ENCODE data around the gene STK10. TPM values are rescaled to one million over a fixed set of nuclear protein-coding genes. Genes with fewer than 3 reads are reported as not detected.
A peak's percentile ranks its signal among the peaks of the same experiment; 100 is the strongest.

The STK10 gene
- total RNA-seq, 1 donor from 2014 or later, result 32.3 TPM

DNA sequence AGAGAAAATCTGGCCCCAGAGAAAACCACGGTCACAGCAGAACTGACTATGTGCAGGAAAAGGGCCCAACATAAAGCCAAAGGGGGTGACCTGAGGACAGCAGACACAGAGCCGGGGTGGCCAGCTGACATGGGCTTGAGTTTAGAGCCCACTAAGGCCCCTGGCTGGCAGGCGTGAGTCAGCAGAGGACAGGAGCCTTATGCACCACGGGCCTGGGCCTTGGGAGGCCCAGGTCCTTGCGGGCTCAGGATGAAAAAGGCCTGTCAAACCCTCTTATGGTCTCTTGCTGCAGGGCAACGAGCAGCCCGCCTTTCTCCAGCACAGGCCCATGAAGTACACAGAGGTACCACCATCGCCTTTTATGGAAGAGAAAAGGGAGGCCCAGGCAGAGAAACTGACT is 19.7 kb downstream of the STK10 start:
- Mint-ChIP-seq H3K9me3 (no peaks in the 10 kb centered on the region), H3K4me1 (peaks cover 60% of the 10 kb centered on the region), H3K36me3 (ENCODE audit: low read depth) (peaks cover 5% of the 10 kb centered on the region), H3K27me3 (ENCODE audit: low read depth) (no peaks in the 10 kb centered on the region), H3K27ac (ENCODE audit: unreplicated experiment) (no peak overlapping the region), H3K4me3 (no peak overlapping the region)
- TF ChIP-seq CTCF (conservative IDR thresholded peaks at IDR 0.05), result no peak
- no peak for DNase-seq (ENCODE audit: low read depth, low spot score)

- TF ChIP-seq CTCF (conservative IDR thresholded peaks at IDR 0.05), result no peak
- Mint-ChIP-seq H3K4me3 (no peak overlapping the region), H3K9me3 (no peaks in the 10 kb centered on the region), H3K36me3 (ENCODE audit: low read depth) (peaks cover 5% of the 10 kb centered on the region), H3K27me3 (ENCODE audit: low read depth) (no peaks in the 10 kb centered on the region), H3K27ac (ENCODE audit: unreplicated experiment) (no peak overlapping the region), H3K4me1 (peaks cover 60% of the 10 kb centered on the region)
- no peak for DNase-seq (ENCODE audit: low read depth, low spot score)
These were observed 20.1 kb downstream of the STK10 start for GRCh38 chr5:172167895-172168294.

GRCh38 chr5:172166030-172166826 is 21.8 kb downstream of the STK10 start:
- Mint-ChIP-seq H3K27ac (ENCODE audit: unreplicated experiment) (peak overlapping the region; percentile 87), H3K36me3 (ENCODE audit: low read depth) (peaks cover 5% of the 10 kb centered on the region)

DNA sequence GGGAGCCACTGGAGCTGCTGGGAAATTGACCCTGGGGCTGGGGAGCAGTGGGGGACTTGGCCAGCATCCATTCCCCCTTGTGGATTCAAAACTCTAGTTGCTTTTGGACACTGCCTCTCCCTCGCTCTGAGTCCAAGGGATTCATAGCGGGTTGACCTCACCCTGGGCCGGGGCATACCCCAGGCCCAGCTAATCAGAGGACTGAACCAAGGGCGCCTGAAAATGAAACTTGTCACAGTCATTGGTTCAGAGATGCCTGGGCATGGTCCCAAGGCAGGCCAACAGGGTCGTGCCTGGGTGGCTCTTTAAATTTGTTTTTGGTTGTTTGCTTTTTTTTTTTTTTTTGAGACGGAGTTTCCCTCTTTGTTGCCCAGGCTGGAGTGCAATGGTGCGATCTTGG is 22.6 kb downstream of the STK10 start:
- Mint-ChIP-seq H3K27ac (ENCODE audit: unreplicated experiment) (peak overlapping the region; percentile 19), H3K4me3 (no peak overlapping the region), H3K4me1 (peaks cover 63% of the 10 kb centered on the region), H3K27me3 (ENCODE audit: low read depth) (no peaks in the 10 kb centered on the region), H3K36me3 (ENCODE audit: low read depth) (peaks cover 5% of the 10 kb centered on the region), H3K9me3 (no peaks in the 10 kb centered on the region)
- DNase-seq (ENCODE audit: low read depth, low spot score), result no peak
- TF ChIP-seq CTCF (conservative IDR thresholded peaks at IDR 0.05), result no peak

More at GRCh38 chr5:172166030-172166826, 21.8 kb downstream of the STK10 start:
- no peak for DNase-seq (ENCODE audit: low read depth, low spot score)
- Mint-ChIP-seq H3K4me1 (peaks cover 65% of the 10 kb centered on the region), H3K4me3 (no peak overlapping the region), H3K27me3 (ENCODE audit: low read depth) (no peaks in the 10 kb centered on the region), H3K9me3 (no peaks in the 10 kb centered on the region)
- no peak for TF ChIP-seq CTCF (conservative IDR thresholded peaks at IDR 0.05)

DNA sequence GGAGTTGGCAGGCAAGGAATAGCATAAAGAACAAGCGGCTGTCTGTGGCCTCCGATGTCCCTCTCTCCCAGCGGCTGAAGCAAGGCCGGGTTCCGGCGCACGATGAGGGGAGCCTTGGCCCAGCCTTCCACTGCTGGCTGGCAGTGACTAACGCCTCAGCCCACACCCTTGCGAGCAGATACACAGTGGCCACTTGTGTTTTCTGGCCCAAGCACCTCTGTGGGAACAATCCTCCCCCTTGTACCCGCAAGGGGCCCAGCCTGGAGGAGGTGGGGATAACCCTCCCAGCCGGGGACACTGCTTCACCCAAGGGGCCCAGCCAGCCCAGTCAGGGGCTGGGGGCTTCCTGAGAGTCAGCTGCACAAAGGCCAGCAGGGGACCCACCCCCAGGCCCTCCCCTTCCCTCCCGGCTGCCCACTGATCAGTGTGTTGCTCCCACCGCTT is 23.2 kb downstream of the STK10 start:
- Mint-ChIP-seq H3K4me3 (peak overlapping the region; percentile 71), H3K4me1 (peaks cover 59% of the 10 kb centered on the region)
- DNase-seq (ENCODE audit: low read depth, low spot score), result peak; percentile 57

More for the DNA sequence above, 23.2 kb downstream of the STK10 start:
- peak overlapping the region; percentile 86 for H3K27ac Mint-ChIP-seq (ENCODE audit: unreplicated experiment)
- H3K9me3 Mint-ChIP-seq, result no peaks in the 10 kb centered on the region
- H3K36me3 Mint-ChIP-seq (ENCODE audit: low read depth), result peaks cover 2% of the 10 kb centered on the region
- TF ChIP-seq CTCF (conservative IDR thresholded peaks at IDR 0.05), result no peak
- H3K27me3 Mint-ChIP-seq (ENCODE audit: low read depth), result no peaks in the 10 kb centered on the region

All from neural crest cell (in vitro differentiated cells).